ENCODE results near the gene LSAMP. TPM values are rescaled to one million over a fixed set of nuclear protein-coding genes. Genes with fewer than 3 reads are reported as not detected.

The LSAMP gene
- total RNA-seq, 1 donor from 2014 or later = 0.07 TPM

- DNase-seq (ENCODE audit: low read depth, low spot score) = no peak
Observed at GRCh38 chr3:116299646-116300081, 145.6 kb downstream of the LSAMP start.

- no peak for DNase-seq (ENCODE audit: low read depth, low spot score)
Observed at GRCh38 chr3:116298151-116298550, 147.1 kb downstream of the LSAMP start.

GRCh38 chr3:116291141-116291540 is 154.1 kb downstream of the LSAMP start:
- DNase-seq (ENCODE audit: low read depth, low spot score) = no peak

GRCh38 chr3:116288485-116288884 is 156.8 kb downstream of the LSAMP start:
- no peak for DNase-seq (ENCODE audit: low read depth, low spot score)

- DNase-seq (ENCODE audit: low read depth, low spot score) = no peak
Observed at GRCh38 chr3:116285781-116286421, 159.4 kb downstream of the LSAMP start.

- no peak for DNase-seq (ENCODE audit: low read depth, low spot score)
Observed at GRCh38 chr3:116281313-116282143, 163.8 kb downstream of the LSAMP start.

- DNase-seq (ENCODE audit: low read depth, low spot score) = no peak
Observed at GRCh38 chr3:116280130-116280740, 165.1 kb downstream of the LSAMP start.

- DNase-seq (ENCODE audit: low read depth, low spot score) = no peak
Observed at GRCh38 chr3:116276675-116277074, 168.6 kb downstream of the LSAMP start.

- DNase-seq (ENCODE audit: low read depth, low spot score) = no peak
Observed at GRCh38 chr3:116270056-116270455, 175.2 kb downstream of the LSAMP start.

GRCh38 chr3:116267116-116267515 is 178.2 kb downstream of the LSAMP start:
- DNase-seq (ENCODE audit: low read depth, low spot score) = no peak

GRCh38 chr3:116265976-116266584 is 179.2 kb downstream of the LSAMP start:
- DNase-seq (ENCODE audit: low read depth, low spot score) = no peak

GRCh38 chr3:116265320-116265695 is 180.0 kb downstream of the LSAMP start:
- no peak for DNase-seq (ENCODE audit: low read depth, low spot score)

- DNase-seq (ENCODE audit: low read depth, low spot score) = no peak
Observed at GRCh38 chr3:116264546-116265319, 180.6 kb downstream of the LSAMP start.

GRCh38 chr3:116263842-116264545 is 181.3 kb downstream of the LSAMP start:
- no peak for DNase-seq (ENCODE audit: low read depth, low spot score)

- no peak for DNase-seq (ENCODE audit: low read depth, low spot score)
Observed at GRCh38 chr3:116260491-116260890, 184.8 kb downstream of the LSAMP start.

- DNase-seq (ENCODE audit: low read depth, low spot score) = no peak
Observed at GRCh38 chr3:116259984-116260383, 185.3 kb downstream of the LSAMP start.

- DNase-seq (ENCODE audit: low read depth, low spot score) = no peak
Observed at GRCh38 chr3:116256843-116257485, 188.3 kb downstream of the LSAMP start.

GRCh38 chr3:116254541-116254940 is 190.7 kb downstream of the LSAMP start:
- no peak for DNase-seq (ENCODE audit: low read depth, low spot score)

GRCh38 chr3:116253511-116253910 is 191.8 kb downstream of the LSAMP start:
- DNase-seq (ENCODE audit: low read depth, low spot score) = no peak

GRCh38 chr3:116247605-116248004 is 197.7 kb downstream of the LSAMP start:
- DNase-seq (ENCODE audit: low read depth, low spot score) = no peak

All from pulmonary artery endothelial cell (primary cell).